Measurements from ENCODE around the gene ZNF583. TPM values are rescaled to one million over a fixed set of nuclear protein-coding genes. Genes with fewer than 3 reads are reported as not detected.

Gene ZNF583
- total and polyA plus RNA-seq, 11 donors: 3.3 to 7.9 (median 5.2) TPM

DNA sequence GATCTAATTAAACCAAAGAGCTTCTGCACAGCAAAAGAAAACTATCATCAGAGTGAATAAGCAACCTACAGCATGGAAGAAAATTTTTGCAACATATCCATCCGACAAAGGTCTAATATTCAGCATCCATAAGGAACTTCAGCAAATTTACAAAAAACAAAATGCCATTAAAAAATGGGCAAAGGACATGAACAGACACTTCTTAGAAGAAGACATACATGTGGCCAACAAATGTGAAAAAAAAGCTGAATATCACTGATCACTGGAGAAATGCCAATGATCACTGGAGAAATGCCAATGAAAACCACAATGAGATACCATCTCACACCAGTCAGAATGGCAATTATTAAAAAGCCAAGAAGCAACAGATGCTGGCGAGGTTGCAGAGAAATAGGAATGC is 43.3 kb upstream of the ZNF583 start:
- H3K4me1 ChIP-seq: no peaks in the 10 kb centered on the region
- H3K36me3 ChIP-seq: peaks cover 0 to 17% (median 0%) of the 10 kb centered on the region in 9 donors
- H3K27ac ChIP-seq: no peak overlapping the region
- intact Hi-C loops (cut with DNase I): no loop called here
- no peak for DNase-seq
- no peak overlapping the region for H3K4me3 ChIP-seq
- H3K27me3 ChIP-seq: no peaks in the 10 kb centered on the region
- WGBS, 4 donors: 94 to 96% (median 96%) methylated on average over 2 of the region's 2 CpGs
- H3K9me3 ChIP-seq: peaks cover 0 to 66% (median 27%) of the 10 kb centered on the region in 12 donors
- ATAC-seq: no peak
- TF ChIP-seq CTCF (IDR thresholded peaks at IDR 0.05): no peak

DNA sequence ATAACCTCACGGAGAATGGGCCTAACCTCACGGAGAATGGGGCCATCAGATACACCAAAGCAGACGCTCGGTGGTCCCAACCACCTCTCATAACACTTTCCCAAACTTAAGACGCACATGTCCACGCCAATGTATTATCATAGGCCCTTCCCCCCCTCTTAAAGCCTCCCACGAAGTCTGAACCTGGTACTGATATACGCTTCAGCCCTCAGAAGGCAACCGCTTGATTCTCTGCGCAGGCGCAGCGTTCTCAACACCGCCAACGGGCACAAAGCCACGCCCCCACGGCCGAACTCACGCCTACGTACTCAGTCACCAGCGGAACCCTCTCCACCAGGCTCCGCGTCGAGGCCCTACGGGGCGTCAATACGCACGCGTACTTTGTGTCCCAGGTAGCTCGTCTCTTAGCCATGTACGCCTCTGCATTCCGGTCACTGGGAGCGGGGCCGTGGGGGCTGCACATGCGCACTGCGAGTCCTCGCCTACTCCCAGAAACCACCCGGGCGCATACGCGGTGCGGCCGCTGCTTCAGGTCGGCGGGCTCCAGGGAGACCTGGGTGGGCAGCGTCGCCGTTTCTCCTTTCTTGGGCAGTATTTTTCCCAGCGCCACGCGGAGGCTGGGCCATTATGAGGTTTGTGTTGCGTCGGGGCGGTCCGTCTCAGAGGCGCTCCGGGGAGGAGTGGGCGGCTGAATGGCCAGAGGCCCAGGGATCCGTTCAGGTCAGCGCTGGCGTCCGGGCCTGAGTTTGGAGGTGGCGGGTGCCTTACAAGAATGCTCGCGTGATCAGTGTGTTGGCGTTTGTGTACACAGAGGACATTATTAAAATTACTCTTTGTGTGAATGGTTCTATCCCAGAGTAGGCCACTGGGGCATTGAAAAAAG is 36.1 kb upstream of the ZNF583 start:
- peaks cover 0 to 37% (median 23%) of the 10 kb centered on the region in 9 donors for H3K36me3 ChIP-seq
- peak overlapping the region; percentile 49 to 97 (median 74) for H3K4me3 ChIP-seq
- intact Hi-C loops (cut with DNase I): loop anchor here in 3 of 10 donors (1.0 to 5.0 kb wide), 3 partner anchors 25 to 53 kb away; partner anchors contain the start of genes ZNF582 (in 1 of the 3) and ZSCAN5A (in 1 of the 3)
- H3K4me1 ChIP-seq: peaks cover 0 to 24% (median 20%) of the 10 kb centered on the region in 12 donors
- H3K27me3 ChIP-seq: no peaks in the 10 kb centered on the region
- peaks cover 0 to 32% (median 14%) of the 10 kb centered on the region in 12 donors for H3K9me3 ChIP-seq
- peak overlapping the region; percentile 18 to 96 (median 90) for H3K27ac ChIP-seq
- ATAC-seq (peak; percentile 98 to 100 (median 100)), DNase-seq (peak; percentile 93 to 98 (median 97))
- peak in 1 of 2 donors; percentile 75 for TF ChIP-seq POLR2A (IDR thresholded peaks at IDR 0.05)
- peak in 2 of 12 donors; percentile 6 to 18 for TF ChIP-seq CTCF (IDR thresholded peaks at IDR 0.05)
- WGBS, 4 donors: 5 to 8% (median 5%) methylated on average over 43 to 65 of the region's 65 CpGs

GRCh38 chr19:56369886-56370676 is 34.1 kb upstream of the ZNF583 start:
- peaks cover 0 to 24% (median 20%) of the 10 kb centered on the region in 12 donors for H3K4me1 ChIP-seq
- H3K4me3 ChIP-seq: no peak overlapping the region
- no peak for TF ChIP-seq POLR2A (IDR thresholded peaks at IDR 0.05)
- no peak for TF ChIP-seq CTCF (IDR thresholded peaks at IDR 0.05)
- H3K27ac ChIP-seq: no peak overlapping the region
- peaks cover 0 to 32% (median 0%) of the 10 kb centered on the region in 12 donors for H3K9me3 ChIP-seq
- 98 to 100% (median 98%) methylated on average over 3 of the region's 3 CpGs for WGBS, 4 donors
- no peaks in the 10 kb centered on the region for H3K27me3 ChIP-seq
- DNase-seq (no peak), ATAC-seq (no peak)
- intact Hi-C loops (cut with DNase I): loop anchor here in 2 of 10 donors (2.0 to 5.0 kb wide), 2 partner anchors 53 to 55 kb away; partner anchors contain the start of gene ZSCAN5A (in 1 of the 2)
- peaks cover 5 to 57% (median 43%) of the 10 kb centered on the region in 9 donors for H3K36me3 ChIP-seq

All from heart left ventricle (tissue), 16 donors.